ENCODE results near the gene TUSC2. TPM values are rescaled to one million over a fixed set of nuclear protein-coding genes. Genes with fewer than 3 reads are reported as not detected.

TUSC2 gene, protein sequence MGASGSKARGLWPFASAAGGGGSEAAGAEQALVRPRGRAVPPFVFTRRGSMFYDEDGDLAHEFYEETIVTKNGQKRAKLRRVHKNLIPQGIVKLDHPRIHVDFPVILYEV
- 17.7 TPM for polyA plus RNA-seq (ENCODE audit: insufficient read length)

DNA sequence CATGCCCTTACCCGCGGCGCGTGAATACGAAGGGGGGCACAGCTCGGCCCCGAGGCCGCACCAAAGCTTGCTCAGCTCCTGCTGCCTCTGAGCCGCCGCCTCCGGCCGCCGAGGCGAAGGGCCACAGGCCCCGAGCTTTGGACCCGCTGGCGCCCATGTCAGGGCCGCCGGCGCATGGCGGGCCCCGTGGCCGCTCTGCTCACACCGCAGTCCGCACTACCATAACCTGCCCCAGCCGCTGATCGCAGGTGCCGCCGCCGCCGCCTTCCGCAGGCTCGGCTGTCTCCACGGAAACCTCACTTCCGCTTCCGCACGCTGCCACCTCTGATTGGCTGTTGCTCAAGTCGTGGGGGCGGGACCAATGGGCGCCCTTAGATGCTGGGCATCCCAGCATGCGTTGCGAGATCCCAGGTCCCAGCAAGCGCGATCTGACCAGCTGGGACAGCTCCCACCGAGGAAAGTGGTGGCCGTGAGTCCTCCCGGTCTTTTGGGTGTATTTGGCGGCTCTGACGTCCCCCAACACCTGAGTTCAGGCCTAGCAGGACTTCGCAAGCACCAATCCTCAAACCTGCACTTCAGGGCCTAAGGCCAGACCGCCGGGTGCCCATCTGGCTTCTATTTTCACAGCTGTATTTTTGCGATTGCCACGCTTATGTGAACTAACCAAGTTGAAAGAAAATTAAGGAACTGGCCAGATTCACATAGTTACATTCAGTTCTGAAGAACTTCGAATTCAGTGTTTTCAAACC lies at the start of gene TUSC2:
Gene TUSC2, minus strand, starts transcription at position 281 of the 749 bp plus-strand sequence. Its CDS starts 124 bp downstream, at position 157.
- peak; percentile 96 for DNase-seq

DNA sequence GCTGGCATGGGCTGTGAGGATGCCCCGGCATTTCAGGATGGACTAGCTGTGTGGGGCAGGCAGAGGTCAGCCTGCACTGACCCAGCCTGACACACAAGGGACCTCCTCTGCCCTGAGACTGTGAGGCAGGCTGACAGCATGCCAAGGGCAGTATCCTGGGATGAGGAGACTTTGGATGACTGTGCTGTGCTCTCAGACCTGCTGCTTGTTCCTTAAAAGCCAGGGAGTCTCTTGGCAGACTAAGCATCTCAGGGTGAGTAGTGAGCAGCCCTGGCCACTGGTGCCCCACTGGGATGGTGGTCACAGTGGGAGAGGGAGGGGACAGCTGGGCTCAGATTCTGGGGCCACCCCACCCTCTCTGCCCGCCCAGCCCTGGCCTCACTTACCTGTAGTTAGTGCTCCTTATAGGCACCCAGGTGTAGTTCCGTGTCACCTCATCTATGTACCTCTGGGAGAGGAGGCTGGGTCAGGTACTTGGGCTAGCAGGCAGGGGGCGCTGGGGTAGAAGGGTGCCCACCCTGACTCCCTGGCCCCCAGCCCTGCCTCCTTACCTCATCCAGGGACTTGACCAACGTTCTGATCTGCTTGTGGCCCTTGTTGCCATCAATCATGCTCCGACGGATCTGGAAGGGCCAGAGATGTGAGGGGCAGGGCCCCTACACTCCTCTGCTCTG lies 47.4 kb upstream of the TUSC2 start:
- no peak for DNase-seq

DNA sequence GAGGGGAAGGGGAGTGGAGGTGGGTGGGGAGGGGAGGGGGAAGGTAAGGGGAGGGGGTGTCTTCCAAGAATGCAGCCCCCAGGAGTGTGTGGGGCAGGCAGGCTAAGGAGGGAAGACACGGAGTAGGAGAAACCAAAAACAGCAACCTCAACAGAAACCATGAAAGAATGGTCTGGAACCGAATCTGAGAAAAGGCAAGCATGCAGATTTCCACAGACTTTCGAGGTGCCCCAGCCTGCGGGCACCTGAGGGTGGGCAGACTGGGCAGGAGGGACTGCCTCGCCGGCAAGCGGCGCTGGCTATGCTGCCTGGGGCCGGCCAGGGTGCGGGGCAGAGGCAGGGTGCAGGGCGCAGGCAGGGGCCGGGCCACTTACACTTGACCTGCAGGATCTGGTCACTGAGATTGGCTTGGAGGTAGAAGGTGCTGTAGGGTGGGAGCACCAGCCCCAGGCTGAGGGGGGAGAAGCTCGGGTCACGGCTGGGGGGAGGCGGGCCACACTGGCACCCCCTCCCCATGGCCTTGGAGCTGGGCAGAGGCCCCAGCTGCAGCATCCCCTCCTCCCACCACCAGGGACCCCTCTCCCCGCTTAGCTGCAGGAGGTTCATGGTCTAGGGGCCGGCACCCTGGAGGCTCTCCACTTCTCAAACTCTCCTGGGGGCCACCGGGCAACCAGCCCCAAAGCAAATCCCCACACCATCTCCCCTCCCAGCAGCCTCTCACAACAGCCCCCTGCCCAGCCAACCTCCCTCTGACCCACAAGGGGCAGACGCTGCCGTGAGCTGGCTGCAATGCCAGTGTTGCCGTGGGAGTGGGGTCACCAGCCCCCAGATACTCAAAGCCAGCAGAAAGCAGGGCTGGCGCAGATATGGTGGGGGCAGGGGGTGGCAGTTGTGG lies 46.6 kb upstream of the TUSC2 start:
- DNase-seq, result no peak

DNA sequence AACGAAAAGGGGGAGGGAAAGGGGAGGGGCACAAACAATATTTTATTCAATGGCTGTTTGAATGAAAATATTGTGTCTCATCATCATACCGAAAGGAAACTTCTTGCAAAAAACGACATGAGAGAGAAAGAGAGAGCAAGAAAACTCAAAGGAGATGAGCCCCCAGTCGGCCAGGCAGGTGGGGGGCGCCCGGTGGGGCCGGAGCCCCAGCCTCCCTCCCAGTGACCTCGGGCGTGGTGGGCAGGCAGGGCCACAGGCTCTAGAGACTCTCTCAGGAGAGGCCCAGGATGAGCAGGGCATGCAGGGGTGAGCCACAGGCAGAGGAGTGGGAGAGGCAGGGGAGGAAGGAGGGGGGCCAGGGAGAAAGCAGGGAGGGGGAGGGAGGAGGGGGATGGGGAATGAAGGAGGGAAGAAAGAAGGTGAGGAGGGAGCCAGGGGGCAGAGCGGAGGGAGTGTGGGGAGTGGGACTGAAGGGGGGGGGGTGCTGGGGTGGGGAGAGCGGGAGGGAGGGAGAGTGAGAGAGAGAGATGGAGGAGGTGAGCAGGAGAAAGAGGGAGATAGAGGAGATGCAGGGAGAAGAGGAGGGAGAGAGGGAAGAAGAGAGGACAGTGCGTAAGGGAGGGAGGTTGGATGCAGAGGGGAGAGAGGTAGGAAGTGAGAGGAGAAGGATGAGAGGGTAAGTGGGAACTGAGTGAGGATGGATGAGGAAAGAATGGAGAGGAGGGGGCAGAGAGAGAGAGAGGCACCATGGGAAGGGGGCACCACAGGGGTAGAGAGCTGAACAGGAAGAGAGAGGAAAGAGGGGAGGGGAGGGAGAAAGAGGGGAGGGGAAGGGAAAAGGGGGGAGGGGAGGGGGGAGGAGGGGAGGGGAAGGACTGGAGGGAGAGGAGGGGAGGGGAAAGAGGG lies 45.4 kb upstream of the TUSC2 start:
- no peak for DNase-seq

DNA sequence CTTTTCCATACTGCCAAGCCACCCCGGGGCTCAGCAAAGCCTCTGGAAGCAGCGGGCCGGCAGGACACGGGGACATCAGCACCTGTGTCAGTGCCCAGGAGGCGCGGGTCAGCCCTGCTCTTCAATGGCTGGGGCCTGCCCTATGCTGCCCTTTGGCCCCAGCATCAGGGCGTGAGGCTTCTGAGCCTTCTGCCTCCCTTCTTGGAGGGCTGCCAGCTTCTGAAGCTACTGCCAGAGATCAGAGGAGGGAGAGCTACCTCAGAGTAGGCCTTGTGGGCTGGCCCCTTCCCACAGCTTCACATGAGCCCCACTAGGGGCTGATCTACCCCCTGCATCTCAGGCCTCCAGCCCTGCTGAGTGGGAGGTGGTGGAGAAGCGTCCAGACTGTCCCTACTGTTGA lies 44.3 kb upstream of the TUSC2 start:
- DNase-seq, result no peak

DNA sequence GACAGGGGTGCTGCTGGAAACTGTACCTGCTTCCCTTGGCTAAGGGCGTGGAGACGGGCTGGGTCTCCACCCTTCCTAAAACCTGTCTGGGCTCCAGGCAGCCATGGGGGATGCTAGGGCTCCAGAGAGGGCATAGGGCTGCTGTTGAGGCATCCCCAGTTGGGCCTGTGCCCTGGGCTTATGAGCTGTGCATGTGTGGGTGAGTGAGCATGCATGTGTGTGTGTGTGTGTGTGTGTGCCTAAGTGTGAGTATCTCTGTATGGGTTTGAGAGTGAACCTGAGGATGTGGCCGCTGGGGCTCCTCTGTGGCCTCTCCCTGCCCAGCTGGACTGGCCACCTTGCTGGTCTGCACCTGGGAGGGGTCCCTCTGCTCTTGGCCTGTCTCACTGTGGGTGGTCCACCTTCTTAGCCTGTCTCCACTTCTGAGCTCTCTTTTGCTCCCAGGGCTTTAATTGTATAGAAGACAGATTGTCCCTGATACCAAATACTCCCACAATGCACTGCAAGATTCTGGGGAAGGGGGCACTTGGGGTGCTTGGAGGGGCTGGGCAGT lies 43.2 kb upstream of the TUSC2 start:
- DNase-seq, result no peak

DNA sequence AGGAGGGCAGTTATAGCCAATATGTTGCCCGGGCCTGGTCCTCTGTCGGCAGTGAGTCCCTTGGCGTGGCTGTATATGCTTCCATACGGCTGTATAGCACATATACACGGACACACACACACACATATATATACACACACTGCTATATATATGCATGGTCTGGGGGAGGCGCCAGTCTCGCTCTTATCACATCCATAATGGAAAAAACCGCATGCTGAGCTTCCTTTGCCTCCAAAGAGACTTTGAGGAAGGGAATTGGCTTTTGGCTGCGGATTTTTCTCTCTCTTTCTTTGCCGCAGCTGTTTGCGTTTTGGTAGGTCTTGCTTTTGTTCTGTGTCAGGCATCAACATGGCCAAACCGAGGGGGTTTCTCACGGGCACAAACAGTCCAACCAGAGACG lies 42.6 kb upstream of the TUSC2 start:
- peak; percentile 72 for DNase-seq

DNA sequence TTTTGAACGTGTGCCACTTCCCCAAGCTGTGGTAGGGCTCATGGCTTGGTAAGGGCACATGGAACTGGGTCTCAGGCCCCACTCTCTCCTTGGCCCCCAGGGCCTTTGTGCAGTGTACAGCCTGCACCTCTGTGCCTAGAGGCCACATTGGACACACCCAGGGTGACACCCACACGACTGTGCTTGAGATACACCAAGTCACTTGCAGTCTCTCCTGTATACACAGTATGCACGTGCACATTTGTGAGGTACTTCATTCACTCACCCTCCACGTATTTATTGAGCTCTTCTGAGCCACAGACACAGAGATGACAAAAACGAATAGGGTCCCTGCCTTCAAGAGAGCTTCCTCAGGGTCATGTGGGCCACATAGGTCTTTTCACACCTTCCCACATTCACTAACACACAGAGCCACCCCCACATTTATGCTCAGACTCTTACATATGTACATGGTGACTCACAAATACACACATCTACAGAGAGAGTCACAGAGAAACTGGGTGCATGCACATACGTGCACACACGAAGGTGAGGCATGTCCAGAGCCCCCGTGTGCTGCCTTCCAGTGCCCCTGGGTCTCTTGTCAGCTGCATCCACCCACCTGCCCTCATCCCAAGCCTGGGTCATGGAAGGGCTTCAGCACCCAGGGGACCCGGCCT lies 41.1 kb upstream of the TUSC2 start:
- no peak for DNase-seq

DNA sequence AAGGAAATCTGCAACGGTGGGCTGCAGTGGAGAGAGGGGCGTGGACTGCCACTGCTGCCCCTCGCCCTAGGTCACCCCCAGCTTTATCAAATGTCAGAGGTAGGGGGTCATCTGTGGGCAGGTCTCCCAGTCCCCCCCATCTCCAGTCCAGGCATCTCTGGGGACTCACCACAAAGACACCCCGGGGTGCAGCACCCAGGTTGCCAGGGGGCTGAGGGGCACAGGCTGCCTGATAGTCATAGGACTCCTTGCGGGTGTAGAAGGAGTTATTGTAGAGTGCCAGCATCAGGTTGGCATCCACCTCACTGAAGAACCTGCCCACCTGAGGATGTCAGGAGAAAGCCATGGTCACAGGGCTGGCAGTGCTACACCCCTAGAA lies 37.8 kb upstream of the TUSC2 start:
- no peak for DNase-seq

DNA sequence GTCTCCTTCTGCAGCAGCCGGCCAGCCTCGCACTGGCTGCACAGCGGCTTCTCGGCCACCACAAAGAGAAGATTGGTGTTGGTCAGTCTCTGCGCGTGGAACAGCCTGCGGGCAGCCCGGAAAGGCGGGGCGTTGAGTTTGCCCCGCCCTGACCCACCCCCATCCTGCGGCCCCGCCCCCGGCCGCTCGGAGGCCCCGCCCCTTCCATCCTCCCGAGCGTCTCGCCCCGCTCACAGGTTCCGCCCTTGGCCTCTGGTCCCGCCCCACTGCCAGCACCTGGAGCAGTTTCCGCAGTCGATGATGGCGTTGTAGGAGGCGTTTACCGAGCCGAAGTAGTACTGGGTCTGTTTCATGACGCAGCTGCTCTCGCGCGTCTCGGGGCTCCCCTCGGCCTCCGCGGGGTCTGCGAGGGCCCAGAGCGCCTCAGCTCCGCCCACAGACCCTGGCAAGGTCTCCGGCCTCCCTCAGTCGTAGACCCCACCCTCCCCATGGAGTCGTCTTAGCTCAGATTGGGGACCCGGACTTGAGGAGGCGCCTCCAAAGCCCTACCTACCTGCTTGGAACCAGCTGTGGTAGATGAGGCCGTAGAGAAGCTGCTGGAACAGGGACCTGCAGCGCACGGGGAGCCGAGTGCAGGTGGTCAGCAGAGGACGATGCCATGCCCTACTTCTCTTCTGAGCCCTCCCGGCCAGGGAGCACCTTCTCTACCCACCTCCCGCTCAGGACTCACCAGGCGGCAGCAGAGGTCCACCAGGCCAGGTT lies 37.2 kb upstream of the TUSC2 start:
- DNase-seq, result peak; percentile 72

DNA sequence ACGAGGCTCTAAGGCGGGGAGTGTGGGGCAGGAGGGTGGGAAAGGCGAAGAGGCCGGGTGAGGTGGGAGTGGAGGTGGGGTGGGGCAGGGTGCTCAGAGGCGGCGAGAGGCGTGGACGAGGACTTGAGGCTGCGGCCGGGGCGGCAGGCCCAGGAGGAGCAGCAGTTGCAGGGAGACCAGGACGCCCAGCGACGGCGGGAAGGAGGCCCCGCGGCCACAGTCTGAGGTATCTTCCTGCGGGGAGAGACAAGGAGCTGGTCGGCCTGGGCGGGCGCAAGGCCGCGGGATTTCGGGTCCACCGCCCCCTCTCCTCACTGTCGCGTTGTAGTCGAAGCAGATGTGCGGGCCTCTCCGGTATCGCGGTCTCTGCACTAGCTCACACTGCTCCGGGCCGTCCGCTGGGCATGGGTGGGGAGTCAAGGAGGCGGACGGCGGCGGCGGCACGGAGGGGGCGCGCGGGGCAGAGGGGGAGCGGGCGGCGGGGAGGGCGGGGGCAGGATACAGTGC lies 36.6 kb upstream of the TUSC2 start:
- no peak for DNase-seq

DNA sequence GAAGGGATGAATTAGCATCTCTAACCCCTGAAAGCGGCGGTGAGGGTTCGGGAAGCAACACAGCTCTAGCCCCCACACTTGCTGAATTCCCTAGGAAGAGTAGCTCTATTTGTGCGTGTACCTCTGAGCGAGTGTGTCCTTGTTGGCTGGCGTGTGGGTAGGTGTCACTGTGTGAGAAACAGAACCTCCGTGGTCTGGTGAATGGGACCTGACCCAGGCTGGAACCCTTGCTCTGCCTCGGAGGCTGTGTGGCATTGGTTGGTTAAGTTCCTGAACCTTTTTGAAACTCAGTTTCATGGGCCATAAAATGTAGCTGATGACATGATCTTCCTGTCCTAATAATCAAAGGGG lies 31.7 kb upstream of the TUSC2 start:
- no peak for DNase-seq

DNA sequence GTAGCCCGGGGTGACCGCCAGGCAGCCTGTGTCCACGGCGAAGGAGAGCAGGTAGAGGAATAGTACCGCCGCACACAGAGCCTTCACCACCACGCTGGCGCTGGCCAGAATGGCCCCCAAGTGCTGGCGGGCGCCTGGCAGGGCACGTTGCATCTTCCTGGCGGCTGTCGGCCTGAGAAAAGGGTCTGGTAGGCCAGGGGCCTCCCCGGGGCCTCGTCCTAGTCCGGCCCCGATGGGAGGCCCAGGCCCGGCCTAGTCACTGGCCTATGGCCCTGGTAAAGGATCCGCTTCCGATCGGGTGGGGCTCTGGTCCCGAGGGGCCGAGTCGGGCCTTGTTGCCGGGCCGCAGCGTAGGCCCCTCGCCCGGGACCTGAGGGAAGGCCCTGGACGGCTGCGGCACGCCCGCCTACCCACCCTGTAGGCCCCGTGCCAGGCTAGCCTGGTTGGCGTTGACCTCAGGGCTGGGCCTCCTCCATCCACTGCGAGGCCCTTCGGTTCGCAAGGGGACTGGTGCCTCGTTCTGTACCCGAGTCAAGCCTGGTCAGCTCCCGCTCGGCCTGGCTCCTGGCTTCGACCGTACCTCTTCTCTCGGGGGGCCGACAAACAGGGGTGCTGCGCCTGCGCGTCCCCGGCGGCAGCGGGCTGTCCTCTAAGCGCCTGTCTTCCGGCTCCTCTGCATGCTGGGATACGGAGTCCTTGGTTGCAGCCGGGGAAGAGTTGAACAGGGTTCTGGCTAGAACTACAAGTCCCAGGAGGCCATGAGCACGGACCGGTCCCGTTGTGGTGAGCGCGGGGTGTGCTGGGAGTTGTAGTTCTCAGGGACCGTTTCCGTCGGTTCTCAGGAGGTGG lies 31.1 kb upstream of the TUSC2 start, which contains the start of gene TMEM115:
Gene TMEM115, minus strand, starts transcription at position 611 of the 849 bp plus-strand sequence. Its CDS starts 458 bp downstream, at position 153.
- DNase-seq, result peak; percentile 98

DNA sequence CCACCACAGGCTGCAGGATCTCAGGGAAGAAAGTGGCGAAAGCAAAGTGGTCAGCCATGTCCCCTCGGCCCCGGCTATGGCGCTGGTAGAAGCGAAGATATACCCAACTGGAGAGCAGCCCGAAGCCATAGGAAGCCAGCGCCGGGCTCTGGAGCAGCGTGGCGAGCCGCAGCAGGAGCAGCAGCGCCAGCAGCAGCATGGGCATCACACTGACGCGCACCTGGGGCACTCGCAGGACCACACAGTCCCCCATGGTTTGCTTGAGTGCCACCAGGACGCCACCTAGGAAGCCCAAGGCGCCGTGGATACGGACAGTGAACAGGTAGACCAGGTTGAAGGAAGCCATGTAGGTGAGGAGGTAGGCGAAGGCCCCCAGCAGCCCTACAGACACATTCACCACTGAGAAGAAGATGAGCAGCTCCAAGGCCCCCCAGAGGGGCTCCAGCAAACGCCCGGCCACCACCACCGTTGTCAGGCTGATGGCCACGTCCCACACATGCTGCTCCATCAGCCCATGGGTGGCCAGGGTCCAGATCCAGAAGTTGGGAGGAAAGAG lies 30.4 kb upstream of the TUSC2 start:
- no peak for DNase-seq

DNA sequence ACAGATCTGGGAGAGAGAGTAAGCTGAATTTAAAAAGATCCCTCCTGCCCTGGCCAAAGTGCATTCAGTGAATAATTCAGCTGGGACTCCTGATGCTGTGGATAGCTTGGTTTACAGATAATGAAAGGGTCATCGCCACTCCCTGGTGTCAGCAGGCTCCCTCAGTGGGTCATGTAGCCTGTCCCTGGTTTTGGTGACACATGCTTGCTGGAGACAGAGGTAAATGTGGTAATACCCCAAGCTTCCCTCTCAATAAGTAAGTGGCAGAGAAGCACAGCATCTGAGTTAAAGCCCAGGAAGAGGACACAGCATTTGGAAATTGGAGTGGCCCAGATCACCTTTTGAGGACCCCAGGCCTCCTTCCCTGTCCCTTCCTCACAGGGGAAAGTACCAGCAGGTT lies 29.5 kb upstream of the TUSC2 start:
- no peak for DNase-seq

DNA sequence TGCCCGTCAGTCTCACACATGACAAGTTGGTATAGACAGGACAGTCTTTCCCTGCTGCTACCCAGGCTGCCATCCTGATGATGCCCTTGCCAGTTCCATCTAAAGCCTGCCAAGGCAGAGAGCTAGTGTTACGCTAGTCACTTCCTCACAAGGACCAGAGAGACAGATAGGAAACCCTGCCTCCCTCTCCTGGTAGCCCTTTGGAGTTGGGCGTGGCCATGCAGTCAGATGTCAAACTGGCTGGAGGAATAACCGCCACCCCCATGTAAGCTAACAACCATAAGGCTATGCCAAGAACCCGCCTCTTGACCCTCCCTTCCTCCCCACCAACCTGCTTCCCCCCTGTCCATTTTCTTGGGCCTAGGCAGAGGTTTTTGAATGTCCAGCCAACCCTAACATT lies 28.5 kb upstream of the TUSC2 start:
- no peak for DNase-seq

DNA sequence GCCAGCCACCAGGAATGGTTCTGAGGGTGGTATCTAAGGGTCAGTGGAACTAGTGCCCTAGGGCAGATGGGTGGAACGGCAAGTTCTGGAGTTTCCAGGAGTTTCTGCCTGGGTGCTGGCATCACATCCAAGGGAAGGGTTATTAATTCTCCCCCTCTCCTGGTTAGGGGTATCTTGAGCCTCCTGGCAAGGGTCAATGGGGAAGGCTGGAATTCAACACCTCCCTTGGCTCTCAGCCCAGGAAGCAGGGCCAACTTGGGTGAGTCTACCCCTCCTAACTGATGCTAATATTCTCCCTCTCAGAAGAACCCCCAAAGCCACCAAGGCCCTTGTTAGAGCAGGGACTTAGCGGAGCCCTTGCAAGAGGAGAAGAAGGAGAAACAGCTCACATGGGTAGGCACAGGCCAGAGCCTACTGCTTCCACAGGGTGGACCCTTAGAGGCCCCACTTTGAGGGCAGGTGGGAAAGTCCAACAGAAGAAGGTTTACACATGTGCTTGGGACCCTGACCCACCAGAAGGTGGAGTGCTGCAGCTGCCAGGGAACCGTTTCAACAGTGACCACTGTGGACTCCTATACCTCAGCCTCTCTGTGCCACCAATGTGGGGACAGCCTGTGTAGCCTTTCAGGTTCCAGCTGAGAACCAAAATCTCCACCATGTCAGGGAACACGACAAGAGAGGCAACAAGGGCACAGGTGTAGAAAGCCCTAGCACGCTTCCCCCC lies 28.0 kb upstream of the TUSC2 start:
- DNase-seq, result no peak

DNA sequence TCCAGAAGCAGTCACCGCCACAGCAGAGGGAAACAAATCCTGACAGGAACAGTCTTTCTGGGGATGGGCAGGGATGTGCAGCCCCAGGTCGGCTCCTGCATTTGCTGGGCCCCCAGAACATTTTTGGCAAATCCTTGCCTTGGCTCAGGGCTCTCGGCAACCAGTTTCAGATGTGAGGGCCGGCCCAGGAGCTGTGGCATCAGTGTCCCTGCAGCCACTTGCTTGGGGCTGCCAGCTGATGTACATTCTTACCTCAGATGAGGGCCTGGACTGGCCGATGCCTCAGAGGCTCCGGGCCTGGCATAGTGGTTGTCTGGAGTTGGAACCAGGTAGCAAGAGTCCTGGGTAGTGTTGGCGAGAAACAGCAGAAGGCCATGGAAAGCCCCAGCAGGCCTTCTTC lies 26.8 kb upstream of the TUSC2 start:
- no peak for DNase-seq

Measured in hindlimb muscle (tissue), 1 donor.